B cell (primary cell): ENCODE results near the gene P3H3. TPM values are rescaled to one million over a fixed set of nuclear protein-coding genes. Genes with fewer than 3 reads are reported as not detected.
A peak's percentile ranks its signal among the peaks of the same experiment; 100 is the strongest.

Experiments
- ATAC-seq: fragments of 200-7000 bp; cut with Tn5 transposase; one replicate; pipeline ENCODE4 v1.10.0; 2021; ENCODE audit warnings: low read depth, mild to moderate bottlenecking, moderate number of reproducible peaks, moderate library complexity
- CTCF ChIA-PET: fragments of 350-600 bp; sonication (Branson Sonifier 250); formaldehyde crosslinking; loops from one replicate; lab custom pipeline; 2021; ENCODE audit warnings: antibody characterized with exemption, inconsistent platforms; lab: Charles Lee
- POLR2A ChIA-PET: fragments of 350-600 bp; sonication (Branson Sonifier 250); formaldehyde crosslinking; loops from one replicate; lab custom pipeline; 2021; ENCODE audit warnings: antibody characterized with exemption; lab: Charles Lee
- DNase-seq: peaks from one replicate; pipeline ENCODE4 v3.0.0; 2013
- H2AFZ ChIP-seq: 2 replicates; pipeline ENCODE4 v1.6.1; 2012; ENCODE audit warnings: mild to moderate bottlenecking, low read depth, low read length; ENCODE audit not compliant: insufficient read depth, poor library complexity, severe bottlenecking
- H3K27ac ChIP-seq, 2 donors: 1 replicate in 1 of 2; 2 replicates in 1 of 2; pipeline ENCODE4 v1.5.1; 2012 to 2013; ENCODE audit warnings: low read length in 2 of 2, mild to moderate bottlenecking in 2 of 2, moderate library complexity in 1 of 2
- H3K27me3 ChIP-seq, 4 experiments: fragments of 200-600 bp in 1 of 4; sonication (generic) in 1 of 4; replicated peaks in 1 of 4; 1 replicate in 2 of 4; 2 replicates in 2 of 4; pipeline versions ENCODE4 v1.6.1 to v1.7.0; 2013 to 2016; ENCODE audit warnings: low read length in 3 of 4, mild to moderate bottlenecking in 2 of 4, mixed read lengths in 1 of 4, moderate library complexity in 1 of 4; ENCODE audit not compliant: insufficient read depth in 4 of 4, control insufficient read depth in 3 of 4; ENCODE audit errors: control extremely low read depth in 1 of 4
- H3K36me3 ChIP-seq, 2 experiments: replicated peaks in 1 of 2; 1 replicate in 1 of 2; 2 replicates in 1 of 2; pipeline versions ENCODE4 v1.6.1 to v1.7.1; 2013; ENCODE audit warnings: low read length in 1 of 2; ENCODE audit not compliant: insufficient read depth in 2 of 2, control insufficient read depth in 1 of 2; ENCODE audit errors: control extremely low read depth in 1 of 2, extremely low read depth in 1 of 2
- H3K4me1 ChIP-seq, 2 donors: fragments of 200-600 bp in 1 of 2; sonication (generic) in 1 of 2; 1 replicate in 1 of 2; 2 replicates in 1 of 2; pipeline versions ENCODE4 v1.5.1 to v1.6.1; 2013 to 2017; ENCODE audit warnings: low read length in 2 of 2; ENCODE audit not compliant: control insufficient read depth in 2 of 2, insufficient read depth in 2 of 2
- H3K4me2 ChIP-seq: replicated peaks from 2 replicates; pipeline ENCODE3; 2012; ENCODE audit warnings: mild to moderate bottlenecking, low read depth, low read length; ENCODE audit not compliant: poor library complexity, severe bottlenecking
- H3K4me3 ChIP-seq, 5 experiments: fragments of 200-600 bp in 1 of 5; sonication (generic) in 1 of 5; 1 replicate in 3 of 5; 2 replicates in 2 of 5; pipeline versions ENCODE4 v1.5.1 to v1.7.0; 2011 to 2016; ENCODE audit warnings: low read length in 4 of 5, mild to moderate bottlenecking in 4 of 5, low read depth in 2 of 5, control low read depth in 1 of 5, moderate library complexity in 1 of 5; ENCODE audit not compliant: insufficient read depth in 1 of 5; ENCODE audit errors: control extremely low read depth in 1 of 5, extremely low read depth in 1 of 5
- H3K79me2 ChIP-seq: fragments of 200-600 bp; sonication (generic); one replicate; pipeline ENCODE4 v1.6.0; 2016; ENCODE audit warnings: low read length; ENCODE audit not compliant: control insufficient read depth, insufficient read depth
- H3K9ac ChIP-seq: fragments of 200-600 bp; sonication (generic); 2 replicates; pipeline ENCODE4 v1.6.1; 2017; ENCODE audit warnings: mild to moderate bottlenecking, low read length, moderate library complexity
- H3K9me3 ChIP-seq, 3 donors: one replicate each; pipeline versions ENCODE4 v1.6.1 to v1.7.1; 2013; ENCODE audit warnings: low read length in 2 of 3; ENCODE audit not compliant: control insufficient read depth in 2 of 3, insufficient read depth in 1 of 3; ENCODE audit errors: control extremely low read depth in 1 of 3
- H4K20me1 ChIP-seq: 2 replicates; pipeline ENCODE4 v1.6.0; 2012; ENCODE audit warnings: mild to moderate bottlenecking, low read length; ENCODE audit not compliant: insufficient read depth, control insufficient read depth, poor library complexity, severe bottlenecking
- H3K27ac Mint-ChIP-seq: one replicate; pipeline ENCODE4 v1.8.0; 2021; ENCODE audit warnings: mixed read lengths
- H3K27me3 Mint-ChIP-seq: one replicate; pipeline ENCODE4 v1.8.0; 2021; ENCODE audit warnings: mixed read lengths
- H3K4me1 Mint-ChIP-seq: one replicate; pipeline ENCODE4 v1.8.0; 2021; ENCODE audit warnings: mixed read lengths
- H3K4me3 Mint-ChIP-seq: one replicate; pipeline ENCODE4 v1.8.0; 2021; ENCODE audit warnings: mixed read lengths
- H3K9me3 Mint-ChIP-seq: one replicate; pipeline ENCODE4 v1.8.0; 2022; ENCODE audit warnings: mixed read lengths; ENCODE audit not compliant: insufficient read depth
- EZH2 ChIP-seq: IDR thresholded peaks from 2 replicates; pipeline ENCODE4 v1.6.1; 2012; ENCODE audit warnings: borderline replicate concordance, low read depth, mild to moderate bottlenecking, moderate library complexity, low read length; ENCODE audit not compliant: insufficient read depth, poor library complexity, severe bottlenecking
- WGBS: methylation state at CpG from one replicate; pipeline ENCODE4 v1.1.5; 2013; ENCODE audit warnings: missing lambda C conversion rate; ENCODE audit not compliant: insufficient coverage; 5-methylcytosine and 5-hydroxymethylcytosine counted together
- intact Hi-C: fragments of 100-400 bp; cut with micrococcal nuclease; formaldehyde crosslinking; loops from one replicate; pipeline ENCODE4 v1.10.0; 2022
- polyA plus RNA-seq: library from polyadenylated mRNA; depleted of rRNA; stranded (reverse); fragments of >200 nt; gene quantifications from 2 replicates; pipeline ENCODE4 v1.2.3, GENCODE V29; 2012
- total RNA-seq, 2 donors: library from RNA; stranded (reverse); fragments of 120-200 nt in 1 of 2; gene quantifications; 1 replicate in 1 of 2; 2 replicates in 1 of 2; pipeline versions ENCODE4 v1.2.3 to v1.2.4, GENCODE V29; 2013 to 2022
- TF ChIP-seq, protein P1 (sequence below): fragments of 200-600 bp; IDR thresholded peaks from one replicate; pipeline ENCODE4 v1.8.0; 2022; ENCODE audit warnings: antibody characterized with exemption, mild to moderate bottlenecking

The P3H3 gene
- total and polyA plus RNA-seq, 2 donors (not counting 1 experiment from before 2014, with no cell fraction given): 0.09 TPM; not detected in 1

DNA sequence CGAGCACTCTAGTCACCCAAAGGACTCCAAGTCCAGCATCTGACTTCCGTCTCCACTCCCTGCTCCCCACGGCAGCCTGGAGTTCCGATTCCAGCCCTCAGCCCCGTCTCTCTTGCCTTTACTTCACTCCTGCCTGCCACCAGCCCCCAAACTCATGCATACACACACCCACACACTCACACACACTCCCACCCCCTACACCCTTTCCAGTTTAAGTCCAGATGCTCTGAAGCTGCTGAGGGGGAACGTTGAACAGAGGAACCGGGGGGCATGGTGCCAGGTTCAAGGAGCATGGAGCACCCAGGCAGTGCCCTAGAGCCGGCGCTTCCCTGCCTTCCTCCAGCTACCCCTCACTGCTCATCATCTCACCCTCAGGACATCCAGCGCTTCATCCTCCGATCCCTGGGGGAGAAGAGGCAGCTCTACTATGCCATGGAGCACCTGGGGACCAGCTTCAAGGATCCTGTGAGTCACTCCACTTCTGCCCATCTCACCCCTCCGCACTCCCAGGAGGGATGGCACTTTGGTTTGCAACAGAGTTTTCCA, 3.3 kb downstream of the P3H3 start:
- peaks cover 20 to 28% of the 10 kb centered on the region in 2 donors for H3K4me1 ChIP-seq
- H3K27ac ChIP-seq: no peak overlapping the region
- POLR2A ChIA-PET: no interaction called here
- Mint-ChIP-seq H3K4me1 (peaks cover 17% of the 10 kb centered on the region), H3K27ac (no peak overlapping the region), H3K9me3 (no peaks in the 10 kb centered on the region), H3K4me3 (peak overlapping the region; percentile 17), H3K27me3 (peaks cover 52% of the 10 kb centered on the region)
- H3K4me2 ChIP-seq: no peak overlapping the region
- DNase-seq (no peak), ATAC-seq (no peak)
- H3K4me3 ChIP-seq: no peak overlapping the region
- WGBS: 90% methylated on average over 9 of the region's 12 CpGs
- CTCF ChIA-PET: interaction anchor here (0.7 to 1.1 kb wide), 4 partner anchors 41 to 248 kb away, joined by 3 to 5 read pairs (median 3); partner anchors contain the start of genes COPS7A and SPSB2
- H3K9me3 ChIP-seq: peaks cover 0 to 4% (median 0%) of the 10 kb centered on the region in 3 donors
- H3K79me2 ChIP-seq: no peaks in the 10 kb centered on the region
- peaks cover 11% of the 10 kb centered on the region for H4K20me1 ChIP-seq
- H3K27me3 ChIP-seq: peaks cover 0 to 46% (median 20%) of the 10 kb centered on the region in 4 experiments
- no peaks in the 10 kb centered on the region for H3K36me3 ChIP-seq
- no peak overlapping the region for H2AFZ ChIP-seq
- H3K9ac ChIP-seq: no peak overlapping the region
- no peak for TF ChIP-seq EZH2
- TF ChIP-seq, protein P1, sequence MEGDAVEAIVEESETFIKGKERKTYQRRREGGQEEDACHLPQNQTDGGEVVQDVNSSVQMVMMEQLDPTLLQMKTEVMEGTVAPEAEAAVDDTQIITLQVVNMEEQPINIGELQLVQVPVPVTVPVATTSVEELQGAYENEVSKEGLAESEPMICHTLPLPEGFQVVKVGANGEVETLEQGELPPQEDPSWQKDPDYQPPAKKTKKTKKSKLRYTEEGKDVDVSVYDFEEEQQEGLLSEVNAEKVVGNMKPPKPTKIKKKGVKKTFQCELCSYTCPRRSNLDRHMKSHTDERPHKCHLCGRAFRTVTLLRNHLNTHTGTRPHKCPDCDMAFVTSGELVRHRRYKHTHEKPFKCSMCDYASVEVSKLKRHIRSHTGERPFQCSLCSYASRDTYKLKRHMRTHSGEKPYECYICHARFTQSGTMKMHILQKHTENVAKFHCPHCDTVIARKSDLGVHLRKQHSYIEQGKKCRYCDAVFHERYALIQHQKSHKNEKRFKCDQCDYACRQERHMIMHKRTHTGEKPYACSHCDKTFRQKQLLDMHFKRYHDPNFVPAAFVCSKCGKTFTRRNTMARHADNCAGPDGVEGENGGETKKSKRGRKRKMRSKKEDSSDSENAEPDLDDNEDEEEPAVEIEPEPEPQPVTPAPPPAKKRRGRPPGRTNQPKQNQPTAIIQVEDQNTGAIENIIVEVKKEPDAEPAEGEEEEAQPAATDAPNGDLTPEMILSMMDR: no peak
- intact Hi-C loops: no loop called here

GRCh38 chr12:6832125-6832524, 3.9 kb downstream of the P3H3 start:
- Histone ChIP-seq H3K79me2 (no peaks in the 10 kb centered on the region), H2AFZ (no peak overlapping the region), H3K4me2 (no peak overlapping the region), H3K36me3 (no peaks in the 10 kb centered on the region), H3K27ac (no peak overlapping the region), H3K27me3 (peaks cover 0 to 40% (median 17%) of the 10 kb centered on the region in 4 experiments), H3K9me3 (peaks cover 0 to 3% (median 0%) of the 10 kb centered on the region in 3 donors), H4K20me1 (peaks cover 11% of the 10 kb centered on the region), H3K4me1 (peaks cover 20 to 27% of the 10 kb centered on the region in 2 donors), H3K9ac (no peak overlapping the region), H3K4me3 (no peak overlapping the region)
- ChIA-PET POLR2A (no interaction called here), CTCF (interaction anchor here (0.6 to 1.8 kb wide), 5 partner anchors 21 to 108 kb away, joined by 3 to 7 read pairs (median 3); partner anchors contain the start of genes COPS7A, MLF2 and SPSB2)
- intact Hi-C loops: no loop called here
- H3K9me3 Mint-ChIP-seq: no peaks in the 10 kb centered on the region
- peaks cover 17% of the 10 kb centered on the region for H3K4me1 Mint-ChIP-seq
- DNase-seq (no peak), ATAC-seq (no peak)
- peak overlapping the region; percentile 17 for H3K4me3 Mint-ChIP-seq
- TF ChIP-seq, protein P1: no peak
- no peak for TF ChIP-seq EZH2
- no peak overlapping the region for H3K27ac Mint-ChIP-seq
- WGBS: 87% methylated on average over 4 of the region's 4 CpGs
- peaks cover 49% of the 10 kb centered on the region for H3K27me3 Mint-ChIP-seq
